Measurements from ENCODE around the gene NGRN.

GRCh38 chr15:90287946-90288345 is 22.5 kb downstream of the NGRN start:
- TF ChIP-seq CTCF (IDR thresholded peaks at IDR 0.05) (no peak), EP300 (IDR thresholded peaks at IDR 0.05) (no peak)
